Measurements from ENCODE around the gene TTC3. TPM values are rescaled to one million over a fixed set of nuclear protein-coding genes. Genes with fewer than 3 reads are reported as not detected.
"Not testable (repeated sequence)": the region's sequence is repeated elsewhere in the genome, so short reads cannot be mapped to it uniquely, and the experiment has no call there.

The TTC3 gene
- total RNA-seq, 1 experiment from 2014 or later, result 68.0 TPM

DNA sequence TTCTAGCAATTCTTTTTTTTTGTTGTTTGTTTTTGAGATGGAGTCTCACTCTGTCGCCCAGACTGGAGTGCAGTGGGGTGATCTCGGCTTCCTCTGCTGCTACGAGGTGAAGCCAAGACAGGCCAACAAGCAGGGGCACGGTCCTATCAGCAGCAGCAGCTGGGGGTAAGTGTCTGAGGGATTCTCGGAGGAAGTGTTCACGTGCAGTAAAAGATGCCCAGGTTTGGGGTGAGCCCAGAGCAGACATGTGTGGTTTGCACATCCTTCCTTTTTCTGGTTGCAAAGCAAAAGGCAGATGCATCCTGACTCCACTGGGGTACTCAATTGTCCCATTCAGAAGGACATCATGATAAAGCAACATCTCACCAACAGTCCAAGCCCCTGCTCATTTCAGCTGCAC, 27.9 kb upstream of the TTC3 start:
- H3K9me3 Mint-ChIP-seq (ENCODE audit: low read depth, unreplicated experiment), result no peaks in the 10 kb centered on the region
- intact Hi-C loops (cut with micrococcal nuclease; ENCODE audit: unreplicated experiment), result no loop called here
- TF ChIP-seq CTCF (IDR thresholded peaks at IDR 0.05; ENCODE audit: unreplicated experiment), result no peak
- no peaks in the 10 kb centered on the region for H3K27me3 Mint-ChIP-seq (ENCODE audit: unreplicated experiment)
- H3K4me1 Mint-ChIP-seq (ENCODE audit: low read depth, unreplicated experiment), result peaks cover 18% of the 10 kb centered on the region
- DNase-seq, result no peak
- H3K27ac Mint-ChIP-seq (ENCODE audit: unreplicated experiment), result no peak overlapping the region
- CTCF ChIA-PET, result no interaction called here
- H3K36me3 Mint-ChIP-seq (ENCODE audit: insufficient read depth, unreplicated experiment), result peaks cover 6% of the 10 kb centered on the region
- no TSS peak for BruUV-seq (replicated peaks)
- H3K4me3 Mint-ChIP-seq (ENCODE audit: low read depth, unreplicated experiment), result no peak overlapping the region

DNA sequence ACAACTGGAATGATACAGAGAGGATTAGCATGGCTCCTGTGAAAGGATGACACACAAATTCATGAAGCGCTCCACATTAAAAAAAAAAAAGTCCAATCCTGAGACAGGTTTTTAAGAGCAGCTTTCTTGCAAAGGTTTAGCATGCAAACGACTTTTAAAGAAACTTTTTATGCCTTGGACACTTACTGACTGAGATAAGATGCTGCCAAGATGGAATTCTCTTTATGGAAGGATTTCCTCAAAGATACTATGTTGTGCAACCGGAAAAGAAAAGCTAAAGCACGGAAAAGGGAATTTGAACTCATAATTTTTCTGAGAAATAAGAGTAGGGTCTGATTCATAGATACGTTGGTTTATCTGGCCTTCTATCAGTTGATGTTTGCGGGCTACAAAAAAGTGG, 27.5 kb upstream of the TTC3 start:
- intact Hi-C loops (cut with micrococcal nuclease; ENCODE audit: unreplicated experiment), result no loop called here
- Mint-ChIP-seq H3K9me3 (ENCODE audit: low read depth, unreplicated experiment) (no peaks in the 10 kb centered on the region), H3K27ac (ENCODE audit: unreplicated experiment) (no peak overlapping the region), H3K4me1 (ENCODE audit: low read depth, unreplicated experiment) (peaks cover 18% of the 10 kb centered on the region), H3K27me3 (ENCODE audit: unreplicated experiment) (no peaks in the 10 kb centered on the region), H3K4me3 (ENCODE audit: low read depth, unreplicated experiment) (no peak overlapping the region), H3K36me3 (ENCODE audit: insufficient read depth, unreplicated experiment) (peaks cover 6% of the 10 kb centered on the region)
- TF ChIP-seq CTCF (IDR thresholded peaks at IDR 0.05; ENCODE audit: unreplicated experiment), result no peak
- CTCF ChIA-PET, result no interaction called here
- no TSS peak for BruUV-seq (replicated peaks)
- no peak for DNase-seq

GRCh38 chr21:37047079-37047478, 26.0 kb upstream of the TTC3 start:
- no peak for TF ChIP-seq CTCF (IDR thresholded peaks at IDR 0.05; ENCODE audit: unreplicated experiment)
- DNase-seq, result peak; percentile 36
- CTCF ChIA-PET, result no interaction called here
- Mint-ChIP-seq H3K4me3 (ENCODE audit: low read depth, unreplicated experiment) (no peak overlapping the region), H3K36me3 (ENCODE audit: insufficient read depth, unreplicated experiment) (peaks cover 6% of the 10 kb centered on the region), H3K4me1 (ENCODE audit: low read depth, unreplicated experiment) (peaks cover 18% of the 10 kb centered on the region), H3K9me3 (ENCODE audit: low read depth, unreplicated experiment) (no peaks in the 10 kb centered on the region), H3K27me3 (ENCODE audit: unreplicated experiment) (no peaks in the 10 kb centered on the region), H3K27ac (ENCODE audit: unreplicated experiment) (peak overlapping the region; percentile 50)
- BruUV-seq (replicated peaks), result no TSS peak
- intact Hi-C loops (cut with micrococcal nuclease; ENCODE audit: unreplicated experiment), result no loop called here

GRCh38 chr21:37049741-37050140, 23.3 kb upstream of the TTC3 start:
- H3K36me3 Mint-ChIP-seq (ENCODE audit: insufficient read depth, unreplicated experiment); intact Hi-C loops (cut with micrococcal nuclease; ENCODE audit: unreplicated experiment); H3K4me3 Mint-ChIP-seq (ENCODE audit: low read depth, unreplicated experiment); H3K27me3 Mint-ChIP-seq (ENCODE audit: unreplicated experiment); H3K27ac Mint-ChIP-seq (ENCODE audit: unreplicated experiment); DNase-seq; BruUV-seq (replicated peaks); H3K9me3 Mint-ChIP-seq (ENCODE audit: low read depth, unreplicated experiment); CTCF ChIA-PET: not testable (repeated sequence)
- H3K4me1 Mint-ChIP-seq (ENCODE audit: low read depth, unreplicated experiment), result peaks cover 18% of the 10 kb centered on the region

- CTCF ChIA-PET, result no interaction called here
- Mint-ChIP-seq H3K4me3 (ENCODE audit: low read depth, unreplicated experiment) (no peak overlapping the region), H3K27ac (ENCODE audit: unreplicated experiment) (no peak overlapping the region)
Measured at GRCh38 chr21:37055271-37055855, 17.7 kb upstream of the TTC3 start.

More at GRCh38 chr21:37055271-37055855, 17.7 kb upstream of the TTC3 start:
- peaks cover 6% of the 10 kb centered on the region for H3K4me1 Mint-ChIP-seq (ENCODE audit: low read depth, unreplicated experiment)
- H3K27me3 Mint-ChIP-seq (ENCODE audit: unreplicated experiment), result no peaks in the 10 kb centered on the region
- intact Hi-C loops (cut with micrococcal nuclease; ENCODE audit: unreplicated experiment), result no loop called here
- H3K36me3 Mint-ChIP-seq (ENCODE audit: insufficient read depth, unreplicated experiment), result no peaks in the 10 kb centered on the region
- no peak for DNase-seq
- no peaks in the 10 kb centered on the region for H3K9me3 Mint-ChIP-seq (ENCODE audit: low read depth, unreplicated experiment)
- BruUV-seq (replicated peaks), result no TSS peak
- no peak for TF ChIP-seq CTCF (IDR thresholded peaks at IDR 0.05; ENCODE audit: unreplicated experiment)
